Eye (tissue), 1 donor: ENCODE results near the gene REXO2.
A peak's percentile ranks its signal among the peaks of the same experiment; 100 is the strongest.

ENCODE experiments used
- DNase-seq: peaks from one replicate; pipeline ENCODE4 v3.0.0-alpha.2; 2015

The REXO2 gene

DNA sequence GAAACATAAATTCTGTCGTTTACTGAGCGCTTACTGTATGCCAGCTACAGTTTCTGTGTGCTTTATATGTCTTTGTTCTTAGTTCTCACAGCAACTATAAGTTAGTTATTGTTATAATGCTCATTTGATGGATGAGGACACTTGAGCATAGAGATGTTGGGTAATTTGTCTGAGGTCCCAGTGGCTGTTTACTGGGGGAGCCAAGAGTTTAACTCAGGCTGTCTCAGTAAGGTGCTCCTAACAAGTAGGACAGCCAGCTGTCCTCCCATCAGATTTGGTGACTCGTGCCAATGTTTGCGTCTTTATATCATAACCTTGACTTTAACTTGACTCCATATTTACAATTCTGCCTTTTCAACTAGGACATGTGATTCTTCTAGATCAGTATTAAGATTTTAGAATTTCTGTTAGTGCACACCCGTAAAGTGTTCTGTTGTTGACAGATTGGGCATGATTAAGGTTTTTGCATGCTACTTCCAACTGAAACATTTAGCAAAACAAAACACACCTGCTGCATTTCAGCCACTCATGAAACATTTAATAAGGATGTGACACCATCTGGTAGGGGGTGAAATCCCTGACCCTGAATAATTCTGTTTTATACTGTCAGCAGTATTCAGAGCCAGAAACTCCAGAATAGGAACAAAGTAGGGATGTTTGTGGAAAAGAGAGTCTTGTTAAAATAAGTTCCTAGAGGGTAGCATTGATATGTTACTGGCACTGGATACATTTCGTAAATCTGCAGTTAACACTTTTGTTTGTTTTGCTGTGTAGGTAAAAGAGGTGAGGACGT lies 1.9 kb downstream of the REXO2 start:
- peak; percentile 61 for DNase-seq

DNA sequence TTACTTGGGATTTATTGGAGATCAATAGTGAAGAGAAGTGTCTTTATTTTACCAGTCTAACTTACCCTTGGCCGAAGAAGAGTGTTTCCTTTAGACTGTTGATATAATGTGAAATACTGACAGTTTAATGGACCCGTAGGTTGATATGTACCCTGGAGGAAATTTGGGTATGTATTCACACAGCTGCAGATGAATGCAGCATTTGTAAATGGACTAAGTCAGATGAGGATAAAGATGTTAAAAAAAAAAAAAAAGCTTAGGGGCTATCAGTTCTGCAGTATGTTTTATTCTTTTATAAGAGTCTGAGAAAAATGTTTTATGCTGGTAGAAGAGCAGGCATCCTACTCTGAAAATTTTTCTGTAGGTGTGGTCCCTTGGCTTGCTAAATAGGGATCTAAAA lies 2.7 kb downstream of the REXO2 start:
- DNase-seq = no peak

DNA sequence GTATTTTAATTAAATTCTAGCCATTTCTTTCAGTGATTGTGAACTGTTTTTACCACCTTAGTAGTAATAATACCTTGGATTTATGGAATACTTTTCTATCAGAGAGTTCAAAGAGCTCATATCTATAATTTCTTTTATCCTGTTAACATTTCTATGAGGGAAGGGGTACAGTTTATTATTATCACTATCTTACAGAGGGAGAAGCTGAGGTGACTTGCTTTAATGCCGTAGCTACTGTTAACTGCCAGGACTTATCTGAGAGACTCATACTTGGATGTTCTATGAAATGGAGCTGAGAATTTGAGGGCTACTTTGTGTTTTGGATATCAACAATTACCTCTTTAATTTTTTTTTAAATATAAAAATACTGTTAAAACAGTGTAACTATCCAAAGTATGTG lies 3.3 kb downstream of the REXO2 start:
- DNase-seq = no peak

DNA sequence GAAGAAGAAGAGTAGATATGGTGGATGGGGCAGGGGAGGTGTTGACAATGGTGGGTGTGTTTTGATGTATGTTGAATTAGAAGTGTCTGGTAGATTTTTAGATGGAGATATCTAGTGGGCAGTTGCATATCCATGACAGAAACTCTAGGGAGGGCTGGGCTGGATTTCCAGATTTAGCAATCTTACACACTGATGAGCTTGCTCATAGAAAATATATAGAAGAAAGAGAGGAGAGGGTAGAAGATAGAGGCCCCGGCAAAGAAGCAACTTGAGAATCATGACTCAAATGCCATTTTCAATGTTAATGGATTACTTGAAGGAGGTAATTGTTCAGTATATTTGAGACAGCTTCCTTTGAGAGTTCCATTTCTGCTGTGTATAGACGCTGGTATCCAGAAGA lies 8.2 kb downstream of the REXO2 start:
- no peak for DNase-seq

DNA sequence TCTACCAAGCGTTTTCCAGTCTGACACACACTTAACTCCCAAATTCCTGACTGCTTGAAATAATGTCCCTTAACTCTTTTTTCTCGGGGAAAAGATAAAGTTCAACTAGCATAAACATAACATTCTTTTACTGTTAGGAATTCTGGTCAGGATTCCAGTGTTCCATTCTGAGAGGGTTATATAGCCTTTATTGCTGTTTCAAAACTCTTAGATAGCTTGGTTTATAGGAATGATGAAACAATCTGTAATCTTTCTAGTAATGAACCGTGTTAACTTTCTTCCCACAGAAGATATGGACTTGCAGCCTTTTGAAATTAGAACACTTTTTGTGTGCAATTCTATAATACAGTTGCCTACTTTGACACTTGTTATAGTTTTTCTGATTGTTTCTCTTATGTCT lies 8.6 kb downstream of the REXO2 start:
- no peak for DNase-seq

DNA sequence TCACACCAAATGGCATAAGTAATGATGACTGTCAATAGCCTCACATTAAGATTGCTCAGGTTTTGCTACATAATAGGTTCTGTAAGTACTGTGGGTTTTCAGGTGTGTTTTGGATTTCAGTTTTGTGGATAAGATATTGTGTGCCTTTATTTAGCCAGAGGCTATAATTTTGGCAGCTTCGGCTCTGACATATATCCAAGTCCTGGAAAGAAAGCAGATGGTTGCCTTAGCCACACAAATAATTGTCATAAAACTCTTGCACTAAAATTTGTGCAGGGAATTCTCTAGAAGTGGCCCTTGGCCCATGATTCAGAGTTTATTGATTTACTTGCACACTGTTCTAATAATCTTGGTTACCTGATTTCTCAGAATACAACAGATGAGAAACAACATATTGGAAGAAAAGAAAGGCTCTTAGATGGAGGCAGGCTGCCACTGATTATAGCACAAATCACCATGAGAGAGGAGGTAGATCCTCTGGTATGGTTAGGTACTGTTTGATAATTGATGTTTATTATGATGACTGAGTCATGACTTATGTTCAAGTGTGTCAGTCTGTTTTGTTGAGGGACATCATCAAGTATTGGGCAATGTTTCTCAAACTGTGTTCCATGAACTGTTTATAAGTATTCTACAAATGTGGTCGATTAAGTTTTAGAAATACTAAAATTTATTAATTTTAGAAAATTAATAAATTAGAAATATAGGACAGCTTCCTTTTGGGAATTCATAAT lies 9.6 kb downstream of the REXO2 start:
- no peak for DNase-seq

DNA sequence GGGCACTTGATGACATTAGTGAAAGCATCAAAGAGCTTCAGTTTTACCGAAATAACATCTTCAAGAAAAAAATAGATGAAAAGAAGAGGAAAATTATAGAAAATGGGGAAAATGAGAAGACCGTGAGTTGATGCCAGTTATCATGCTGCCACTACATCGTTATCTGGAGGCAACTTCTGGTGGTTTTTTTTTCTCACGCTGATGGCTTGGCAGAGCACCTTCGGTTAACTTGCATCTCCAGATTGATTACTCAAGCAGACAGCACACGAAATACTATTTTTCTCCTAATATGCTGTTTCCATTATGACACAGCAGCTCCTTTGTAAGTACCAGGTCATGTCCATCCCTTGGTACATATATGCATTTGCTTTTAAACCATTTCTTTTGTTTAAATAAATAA lies 10.6 kb downstream of the REXO2 start:
- DNase-seq = no peak

DNA sequence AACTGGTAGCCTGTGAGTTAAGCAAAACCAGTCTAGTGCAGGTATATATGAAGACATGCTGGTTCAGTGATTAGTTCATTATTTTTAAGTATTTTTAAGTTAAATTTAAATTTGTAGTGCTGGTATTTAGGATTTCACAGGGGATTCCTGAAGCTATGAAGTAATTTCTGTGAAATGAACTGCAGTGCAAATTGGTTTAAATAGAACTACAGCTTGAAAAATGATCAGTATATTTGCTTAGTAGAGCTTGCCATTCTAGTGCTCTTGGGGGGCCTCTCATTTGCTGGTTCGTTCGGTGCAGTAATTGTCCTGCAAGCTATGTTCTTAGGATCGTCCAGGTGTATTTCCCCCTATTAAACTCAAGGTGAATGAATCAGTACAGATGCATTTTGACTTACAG lies 13.1 kb downstream of the REXO2 start:
- DNase-seq = no peak

DNA sequence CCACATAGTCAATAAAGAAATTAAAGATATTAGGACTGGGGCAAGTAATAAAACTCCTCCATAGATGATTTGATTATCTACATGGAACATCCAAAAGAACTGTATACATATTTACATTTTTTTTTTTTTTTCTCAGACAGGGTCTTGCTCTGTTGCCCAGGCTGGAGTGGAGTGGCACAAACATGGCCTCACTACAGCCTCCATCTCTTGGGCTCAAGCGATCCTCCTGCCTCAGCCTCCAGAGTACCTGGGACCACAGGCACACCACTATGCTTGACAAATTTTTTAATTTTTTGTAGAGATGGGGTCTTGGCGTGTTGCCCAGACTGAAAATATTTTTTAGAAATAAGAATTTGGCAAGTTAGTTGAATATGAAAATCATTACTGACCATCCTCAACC lies 24.7 kb downstream of the REXO2 start:
- no peak for DNase-seq

DNA sequence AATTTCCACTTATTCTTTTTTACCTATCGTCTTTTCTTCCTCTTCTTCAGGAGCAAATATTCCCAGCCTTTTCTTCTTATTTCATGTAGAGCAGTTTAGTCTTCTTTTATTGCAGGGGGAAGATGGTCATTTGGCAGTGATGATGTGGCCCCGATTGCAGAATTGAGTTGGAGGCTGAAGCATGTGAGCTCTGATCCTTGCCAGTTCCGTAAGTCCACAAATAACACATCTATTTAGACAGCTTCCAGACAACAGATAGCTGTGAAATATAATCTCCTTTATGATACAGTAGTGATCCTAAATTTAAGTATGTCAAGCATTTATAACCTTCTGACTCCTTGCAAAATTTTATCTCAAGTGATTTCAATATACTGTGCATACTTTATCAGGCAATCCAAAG lies 27.5 kb downstream of the REXO2 start:
- no peak for DNase-seq

DNA sequence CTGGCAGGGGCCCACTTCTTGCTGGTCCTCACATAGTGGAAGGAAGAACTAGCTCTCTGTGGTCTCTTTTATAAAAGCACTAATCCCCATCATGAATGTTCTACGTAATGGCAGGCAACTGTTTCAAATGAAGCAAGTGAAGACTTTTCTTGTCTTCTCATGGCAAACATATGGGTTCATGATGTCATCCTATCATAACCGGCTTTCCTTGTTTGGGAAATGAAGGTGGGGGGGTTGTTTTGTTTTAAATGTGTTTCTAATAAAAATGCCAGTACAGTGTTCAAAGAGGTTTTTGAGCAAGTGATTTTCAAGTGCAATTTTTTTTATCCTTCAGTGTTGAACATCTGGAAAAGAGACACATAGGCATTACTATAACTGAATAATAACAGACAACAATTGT lies 33.4 kb downstream of the REXO2 start:
- DNase-seq = peak; percentile 10

DNA sequence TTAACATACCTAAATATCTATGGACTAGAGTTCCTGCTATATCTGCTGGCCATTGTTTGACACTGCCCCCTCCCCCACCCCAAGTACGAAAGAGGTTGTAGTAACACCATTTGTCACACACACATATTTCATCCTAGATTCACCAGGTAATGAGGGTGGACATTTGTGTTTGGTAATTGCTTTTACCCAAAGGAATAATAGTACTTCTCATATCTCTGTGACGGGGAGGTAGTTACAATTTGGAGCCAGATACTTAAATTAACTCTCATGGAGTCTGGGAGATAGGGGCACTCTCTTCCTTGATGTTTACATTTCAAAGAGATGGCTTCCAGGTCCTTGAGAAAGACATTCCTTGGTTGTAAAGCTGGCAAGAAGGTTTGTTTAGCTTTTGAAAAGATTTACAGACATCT lies 38.7 kb downstream of the REXO2 start:
- DNase-seq = no peak

DNA sequence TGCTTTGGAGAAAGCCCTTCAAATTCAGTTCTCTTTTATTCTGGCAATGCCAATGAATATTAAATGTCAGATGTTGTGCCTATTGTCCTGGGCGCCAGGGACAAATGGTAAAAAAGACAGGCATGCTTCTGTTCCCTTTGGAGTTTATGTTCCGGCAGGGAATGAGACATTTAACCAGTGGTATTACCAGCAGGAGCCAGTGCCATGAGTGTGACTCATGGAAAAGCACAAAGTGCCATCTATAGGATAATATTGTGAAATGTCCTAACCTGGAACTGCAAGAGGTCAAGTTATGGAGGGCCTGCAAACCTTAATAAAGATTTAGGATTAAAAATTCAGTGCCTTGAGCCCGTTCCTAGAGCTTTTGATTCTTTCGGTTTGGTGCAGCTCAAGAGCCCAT lies 39.5 kb downstream of the REXO2 start:
- DNase-seq = no peak

DNA sequence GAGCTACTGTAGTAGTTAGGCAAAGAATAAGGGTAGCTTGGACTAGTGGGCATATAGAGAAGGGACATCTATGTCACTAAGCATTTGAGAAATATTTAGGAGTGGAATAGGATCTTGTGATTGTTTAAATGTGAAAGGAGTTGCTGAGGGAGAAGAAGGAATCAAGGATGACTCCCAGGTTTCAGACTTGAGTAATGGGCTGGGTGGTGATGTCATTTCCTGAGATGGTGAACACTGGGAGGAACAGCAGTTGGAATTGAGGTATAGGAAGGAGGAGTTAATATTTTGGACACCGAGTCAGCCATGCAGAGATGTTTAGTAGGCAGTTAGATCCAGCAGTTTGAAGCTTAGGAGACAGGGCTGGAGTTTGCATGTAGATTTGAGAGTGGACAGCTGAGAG lies 40.1 kb downstream of the REXO2 start:
- no peak for DNase-seq

DNA sequence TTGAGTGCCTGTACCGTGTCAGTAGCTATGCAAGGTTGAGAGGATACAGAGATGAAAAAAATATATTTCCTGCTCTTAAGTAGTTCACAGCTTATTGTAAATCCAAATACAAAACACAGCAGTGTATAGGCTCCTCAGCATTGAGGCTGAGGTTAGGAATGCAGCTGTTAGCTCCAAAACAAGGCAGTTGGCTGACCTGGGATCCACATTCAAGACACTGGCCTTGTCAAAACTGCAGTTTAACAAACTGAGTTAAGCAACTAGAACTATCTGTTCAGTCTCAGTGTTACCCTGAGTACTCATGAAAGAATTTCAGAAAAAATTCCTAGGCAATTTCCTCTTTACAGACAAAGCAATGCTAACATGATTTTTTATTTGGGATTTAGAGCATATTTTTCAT lies 42.8 kb downstream of the REXO2 start:
- DNase-seq = no peak

DNA sequence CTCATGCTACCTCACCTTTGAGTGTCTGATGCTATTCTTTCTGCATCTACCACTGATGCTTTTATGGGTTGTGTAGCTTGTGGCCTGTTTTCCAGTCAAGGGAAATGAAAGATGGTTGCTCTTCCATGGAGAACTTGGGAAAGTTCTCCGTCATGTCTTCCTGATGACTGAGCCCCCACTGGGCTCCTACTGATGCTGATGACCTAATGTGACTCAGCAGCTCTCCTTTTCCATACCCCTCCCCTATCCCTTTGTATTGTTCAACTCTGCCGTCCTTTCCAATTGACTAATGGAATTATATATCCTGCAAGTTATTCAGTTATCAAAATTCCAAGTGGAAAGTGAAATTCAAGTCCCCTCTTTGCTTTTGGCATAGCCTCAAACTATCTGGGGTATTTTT lies 44.7 kb downstream of the REXO2 start:
- DNase-seq = no peak

DNA sequence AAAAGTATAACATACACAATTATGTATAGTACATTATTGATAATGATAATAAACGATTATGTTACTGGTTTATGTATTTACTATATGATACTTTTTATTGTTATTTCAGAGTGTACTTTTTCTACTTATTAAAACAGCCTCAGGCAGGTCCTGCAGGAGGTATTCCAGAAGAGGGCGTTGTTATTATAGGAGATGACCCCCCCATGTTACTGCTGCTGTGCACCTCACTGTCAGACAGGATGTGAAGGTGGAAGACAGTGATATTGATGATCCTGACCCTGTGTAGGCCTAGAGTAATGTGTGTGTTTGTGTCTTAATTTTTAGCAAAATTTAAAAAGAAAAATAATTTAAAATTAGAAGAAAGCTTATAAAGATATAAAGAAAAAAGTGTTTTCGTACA lies 57.6 kb downstream of the REXO2 start:
- no peak for DNase-seq

DNA sequence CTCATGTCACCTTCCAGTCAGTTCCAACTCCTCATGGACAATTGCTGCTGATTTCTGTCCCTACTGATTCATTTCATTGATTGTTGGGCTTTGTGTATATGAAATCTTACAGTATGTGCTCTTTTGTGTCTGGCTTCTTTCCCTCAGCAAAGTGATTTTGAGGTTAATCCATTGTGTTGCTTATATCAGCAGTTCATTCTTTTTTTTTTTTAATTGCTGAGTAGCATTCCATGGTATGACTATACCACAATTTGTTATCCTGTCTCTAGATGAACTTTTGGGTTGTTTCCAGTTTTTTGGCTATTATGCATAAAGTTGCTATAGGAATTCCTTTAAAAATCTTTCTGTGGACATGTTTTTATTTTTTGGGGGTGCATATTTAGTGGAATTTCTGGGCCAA lies 60.5 kb downstream of the REXO2 start:
- no peak for DNase-seq
